ENCODE results near the gene ADGRF5.
"Not testable (repeated sequence)": the region's sequence is repeated elsewhere in the genome, so short reads cannot be mapped to it uniquely, and the experiment has no call there.

Gene ADGRF5

DNA sequence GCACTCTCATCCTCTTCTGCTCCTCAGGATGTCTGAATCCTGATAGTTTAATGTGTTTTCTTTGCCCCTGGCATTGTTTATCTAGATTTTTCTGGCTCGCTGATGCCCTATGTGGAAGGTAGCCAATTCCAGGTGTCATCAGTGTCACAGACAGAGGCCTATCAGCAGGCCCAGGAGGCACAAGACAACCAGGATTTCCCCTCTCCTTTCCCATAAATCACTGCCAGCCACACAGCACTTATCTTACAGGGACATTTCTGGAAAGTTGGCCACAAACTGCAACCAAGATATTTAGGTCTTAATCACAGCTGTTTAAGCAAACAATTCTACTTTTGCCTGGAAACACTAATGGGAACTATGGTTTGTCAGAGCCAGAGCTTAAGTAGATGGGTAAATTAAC, 28.1 kb downstream of the ADGRF5 start:
- no peak for DNase-seq

DNA sequence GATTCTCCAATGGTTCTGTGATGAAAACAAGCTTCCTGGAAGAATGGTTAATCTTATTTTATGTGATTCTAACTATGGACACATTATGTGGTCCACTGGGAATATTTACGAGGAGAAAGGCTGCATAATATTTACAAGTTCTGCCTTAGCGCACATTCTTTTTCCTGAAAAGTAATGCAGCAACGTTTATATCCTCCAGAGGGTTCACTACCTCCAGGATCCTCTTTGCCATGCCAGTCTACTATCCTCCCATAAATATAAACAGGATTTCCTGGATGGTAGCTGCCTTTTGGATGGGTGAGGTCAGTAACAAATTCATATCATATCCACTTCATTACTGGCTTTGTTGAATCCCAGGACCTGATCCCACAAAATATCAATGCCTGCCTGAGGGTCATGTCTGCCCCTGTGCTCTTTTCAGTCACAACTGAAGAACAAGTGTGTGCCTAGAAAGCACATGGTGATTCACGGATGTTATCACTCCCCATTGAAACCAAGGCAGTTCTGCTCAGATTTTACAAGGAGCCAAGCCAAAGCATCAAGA, 30.4 kb downstream of the ADGRF5 start:
- DNase-seq, result no peak

DNA sequence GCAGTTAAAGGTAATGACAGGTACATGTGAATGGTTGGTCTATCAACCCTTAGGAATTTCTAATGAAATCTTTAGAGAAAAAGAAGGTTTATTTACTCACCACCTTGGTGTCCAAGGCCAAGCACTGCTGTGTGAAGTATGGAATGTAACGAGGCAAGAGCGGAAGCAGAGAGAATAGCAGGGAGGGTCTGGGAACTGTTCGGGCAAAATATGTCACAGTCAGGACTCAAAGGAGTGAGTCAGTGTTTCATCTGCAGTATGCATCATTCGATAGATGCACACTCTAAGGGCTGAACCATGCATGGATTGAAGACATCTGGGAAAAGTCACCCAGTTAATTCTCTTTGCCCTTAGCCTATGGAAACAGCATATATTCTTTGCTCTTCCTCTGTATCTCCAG, 33.2 kb downstream of the ADGRF5 start:
- DNase-seq, result no peak

DNA sequence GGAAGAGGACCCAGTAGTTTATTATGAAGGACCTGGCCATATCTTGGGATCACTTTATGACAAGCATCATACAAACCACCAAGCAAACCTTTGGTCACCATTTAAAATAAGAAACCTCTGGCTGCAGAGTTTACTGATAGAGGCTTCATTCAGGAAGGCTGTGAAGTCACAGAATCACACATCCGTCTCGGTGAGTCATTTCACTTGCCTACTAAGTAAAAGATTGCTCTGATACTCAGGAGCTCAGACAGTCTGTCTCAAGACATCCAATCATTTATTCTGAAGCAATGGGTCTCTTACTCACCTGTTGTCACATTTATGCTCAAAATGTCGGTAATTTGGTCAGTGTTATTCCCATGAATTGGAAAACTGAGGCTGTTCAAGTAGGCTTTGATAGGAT, 33.7 kb downstream of the ADGRF5 start:
- no peak for DNase-seq

DNA sequence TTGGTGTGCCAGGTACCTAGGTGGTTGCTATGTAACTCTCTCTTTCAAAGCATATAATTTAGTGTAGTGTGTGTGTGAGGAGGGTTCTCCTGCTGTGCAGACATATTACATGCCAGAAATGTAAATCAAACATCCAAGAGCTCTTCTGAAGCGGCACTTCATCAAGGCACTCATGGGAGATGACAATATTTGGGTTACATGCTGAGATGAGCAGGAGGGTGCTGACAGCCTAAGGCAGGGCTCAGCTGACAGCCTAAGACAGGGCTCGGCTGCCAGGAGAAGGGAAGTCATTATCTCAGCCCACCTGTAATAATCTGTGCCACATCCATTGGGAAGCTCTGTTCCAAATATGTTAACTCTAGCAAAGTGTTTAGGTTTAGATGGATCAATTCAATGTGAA, 39.1 kb downstream of the ADGRF5 start:
- DNase-seq, result no peak

DNA sequence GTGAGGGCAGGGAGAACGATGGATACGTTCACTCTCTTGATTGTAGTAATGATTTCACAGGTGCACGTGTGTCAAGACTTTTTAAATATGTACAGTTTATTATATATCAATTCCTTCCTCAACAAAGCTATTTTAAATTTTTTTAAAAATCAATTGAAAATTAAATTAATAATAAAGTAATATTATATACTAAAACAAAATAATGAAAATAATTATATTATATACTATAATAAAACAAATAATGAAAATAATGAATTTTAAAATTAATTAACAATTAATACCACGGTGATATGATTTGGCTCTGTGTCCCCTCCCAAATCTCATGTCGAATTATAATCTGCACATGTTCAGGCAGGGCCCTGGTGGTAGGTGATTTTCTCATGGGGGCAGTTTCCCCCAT, 42.7 kb downstream of the ADGRF5 start:
- no peak for DNase-seq

DNA sequence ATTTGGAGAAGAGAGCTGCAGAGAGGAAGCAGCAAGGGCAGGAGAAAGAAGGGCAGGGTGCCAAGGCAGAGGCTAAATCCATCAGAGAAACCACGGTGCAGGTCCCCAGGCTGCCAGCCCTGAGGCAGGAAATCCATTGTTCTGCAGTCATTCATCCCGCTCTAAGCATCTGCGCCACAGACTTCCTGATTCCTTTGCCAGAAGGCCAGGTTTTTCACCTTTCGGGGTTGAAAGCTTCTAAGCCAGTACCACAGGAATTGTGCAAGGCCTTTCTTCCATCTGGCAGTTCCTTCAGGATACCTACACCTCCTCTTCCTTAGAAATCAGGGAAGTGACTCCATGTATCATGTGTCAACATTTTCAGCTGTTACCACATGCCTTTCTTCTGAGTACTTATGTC, 45.6 kb downstream of the ADGRF5 start:
- DNase-seq, result no peak

DNA sequence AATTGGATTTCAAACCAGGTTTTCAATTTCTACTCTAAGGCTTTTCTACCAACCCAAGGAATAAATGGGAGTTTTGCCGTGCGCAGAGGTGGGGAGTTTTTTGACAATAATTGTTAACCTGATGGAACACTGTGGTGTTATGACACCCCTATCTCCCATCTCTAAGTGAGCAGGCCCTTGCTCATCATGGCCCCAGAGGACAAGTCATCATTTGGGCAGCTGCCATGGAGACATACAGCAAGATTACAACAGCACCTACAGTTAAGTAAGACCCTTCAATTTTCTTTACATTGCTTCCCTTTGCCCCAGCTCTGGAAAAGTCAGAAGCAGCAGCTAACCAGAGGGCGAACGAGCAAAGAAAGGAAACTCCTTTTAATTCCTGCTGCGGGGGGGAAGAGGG, 54.3 kb downstream of the ADGRF5 start:
- DNase-seq, result no peak

DNA sequence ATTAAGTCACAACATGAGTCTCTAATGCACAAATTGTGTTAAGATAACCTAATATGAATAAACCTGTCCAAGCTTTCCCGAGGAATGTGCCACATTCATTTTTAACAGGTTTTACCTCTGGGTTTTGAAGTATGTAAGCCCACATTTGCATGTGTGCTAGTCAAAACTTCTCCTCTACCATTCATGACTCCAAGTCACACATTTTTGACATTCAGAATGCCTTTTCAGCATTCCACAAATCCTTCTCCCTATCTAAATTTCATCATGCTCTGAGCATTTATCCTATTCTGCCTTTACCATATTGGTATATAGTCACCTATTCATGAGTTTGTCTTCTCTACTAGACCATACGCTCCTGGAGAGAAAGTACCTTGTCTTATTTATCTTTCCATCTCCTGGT, 56.5 kb downstream of the ADGRF5 start:
- no peak for DNase-seq

DNA sequence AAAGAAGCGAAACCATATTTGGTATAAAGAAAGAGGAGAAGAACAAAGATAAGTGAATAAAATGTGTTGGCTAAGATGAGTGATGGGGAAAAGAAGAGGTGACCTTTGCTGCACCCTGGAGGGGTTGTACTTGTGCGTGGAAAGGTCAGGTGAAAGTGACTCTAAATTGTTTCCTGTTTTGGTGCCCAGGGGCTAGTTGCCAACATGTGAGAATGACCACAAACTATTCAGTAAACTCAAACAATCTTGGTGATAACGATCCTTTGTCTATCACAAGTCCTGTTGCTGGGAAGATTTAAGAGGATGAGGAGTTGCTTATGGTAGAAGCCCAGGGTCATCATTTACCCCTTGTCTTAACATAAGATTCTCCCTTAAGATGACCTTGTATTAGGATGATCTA, 57.9 kb downstream of the ADGRF5 start:
- DNase-seq, result no peak

DNA sequence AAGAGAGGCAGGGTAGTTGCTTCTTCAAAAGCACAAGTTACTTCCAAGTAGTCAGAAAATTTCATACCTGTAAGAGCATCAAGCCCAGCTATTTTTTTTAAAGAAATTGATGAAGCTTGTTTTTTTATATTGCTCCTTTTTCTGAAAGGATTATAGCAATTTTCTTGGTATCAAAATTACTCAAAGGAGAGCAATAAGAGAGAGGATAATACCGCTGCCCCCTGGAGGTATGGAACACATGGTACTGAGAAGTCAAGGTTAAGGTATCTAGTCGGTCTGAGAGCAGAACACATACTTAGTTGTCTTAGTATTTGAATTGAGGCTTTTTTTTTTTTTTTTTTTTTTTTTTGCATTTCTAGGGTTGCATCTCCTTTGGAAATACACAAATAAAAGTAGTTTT, 59.4 kb downstream of the ADGRF5 start:
- no peak for DNase-seq

DNA sequence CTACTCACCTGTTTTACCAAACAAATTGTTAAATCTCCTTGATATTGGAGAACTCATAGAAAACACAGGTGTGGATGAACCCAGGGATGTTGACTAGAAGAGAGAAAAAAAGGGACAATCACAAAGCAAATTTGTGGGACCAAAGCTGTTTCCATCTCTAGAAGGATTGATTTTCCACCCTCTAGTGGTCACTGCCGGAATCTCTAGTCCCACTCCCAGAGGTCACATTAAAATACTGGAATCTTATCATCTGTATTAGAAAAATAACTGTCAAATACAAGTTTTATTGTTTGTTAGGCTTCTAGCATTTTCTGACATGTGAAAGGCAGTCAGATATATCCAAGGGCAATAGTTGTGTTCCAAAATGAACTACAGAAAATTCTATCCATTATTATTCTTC, 65.8 kb downstream of the ADGRF5 start:
- peak; percentile 7 for DNase-seq

DNA sequence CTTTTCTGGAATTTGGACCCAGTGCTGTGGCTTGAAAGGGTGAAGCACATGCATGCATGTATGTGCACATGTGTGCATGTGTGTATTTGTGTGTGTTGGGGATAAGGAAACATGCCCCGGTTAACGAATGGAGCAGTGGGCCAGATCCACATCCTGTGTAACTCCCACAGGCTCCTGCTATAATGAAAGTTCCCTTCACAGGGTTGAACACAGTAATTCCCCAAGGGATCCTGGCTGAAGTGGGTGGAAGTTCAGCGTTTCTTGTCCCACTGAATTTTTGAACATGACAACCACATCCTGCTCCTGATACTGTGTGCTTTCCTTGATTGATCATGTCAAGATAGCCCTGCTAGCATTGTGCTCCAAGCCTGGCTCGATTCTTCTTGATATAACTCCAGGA, 70.2 kb downstream of the ADGRF5 start:
- DNase-seq, result not testable (repeated sequence)

DNA sequence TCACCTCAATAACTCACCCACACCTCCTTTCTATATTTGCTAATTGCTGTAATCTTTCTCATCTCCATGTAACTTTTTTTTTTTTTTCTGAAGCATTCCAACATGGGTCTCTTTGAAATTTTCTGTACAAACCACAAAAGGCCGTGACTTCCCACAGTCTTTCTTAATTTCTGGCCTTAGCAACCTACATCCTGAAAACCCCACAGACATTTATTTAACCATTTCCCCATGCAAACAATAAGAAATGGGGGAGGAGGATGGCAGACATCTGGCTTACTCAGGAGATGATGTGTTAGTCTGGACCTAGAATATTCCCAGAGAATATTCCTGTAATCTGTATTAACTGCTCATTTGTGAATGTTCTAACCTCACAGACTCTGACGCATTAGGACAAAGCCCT, 70.9 kb downstream of the ADGRF5 start:
- DNase-seq, result no peak

DNA sequence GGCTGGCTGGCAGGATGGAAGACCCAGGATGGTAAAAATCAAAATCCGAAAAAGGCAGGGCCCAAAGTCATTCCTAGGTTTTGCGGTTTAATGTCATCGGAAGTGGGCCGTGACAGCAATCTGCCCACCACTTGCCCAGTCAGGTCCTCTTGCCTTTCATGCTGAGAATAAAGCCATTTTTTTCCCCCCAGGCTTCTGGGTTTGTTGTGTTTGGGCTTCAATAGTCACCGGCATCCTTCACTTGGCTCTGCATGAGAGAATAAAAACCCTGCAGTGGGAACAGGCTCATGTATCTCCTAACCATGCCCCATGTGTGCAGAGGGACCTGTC, 72.4 kb downstream of the ADGRF5 start:
- DNase-seq, result no peak

DNA sequence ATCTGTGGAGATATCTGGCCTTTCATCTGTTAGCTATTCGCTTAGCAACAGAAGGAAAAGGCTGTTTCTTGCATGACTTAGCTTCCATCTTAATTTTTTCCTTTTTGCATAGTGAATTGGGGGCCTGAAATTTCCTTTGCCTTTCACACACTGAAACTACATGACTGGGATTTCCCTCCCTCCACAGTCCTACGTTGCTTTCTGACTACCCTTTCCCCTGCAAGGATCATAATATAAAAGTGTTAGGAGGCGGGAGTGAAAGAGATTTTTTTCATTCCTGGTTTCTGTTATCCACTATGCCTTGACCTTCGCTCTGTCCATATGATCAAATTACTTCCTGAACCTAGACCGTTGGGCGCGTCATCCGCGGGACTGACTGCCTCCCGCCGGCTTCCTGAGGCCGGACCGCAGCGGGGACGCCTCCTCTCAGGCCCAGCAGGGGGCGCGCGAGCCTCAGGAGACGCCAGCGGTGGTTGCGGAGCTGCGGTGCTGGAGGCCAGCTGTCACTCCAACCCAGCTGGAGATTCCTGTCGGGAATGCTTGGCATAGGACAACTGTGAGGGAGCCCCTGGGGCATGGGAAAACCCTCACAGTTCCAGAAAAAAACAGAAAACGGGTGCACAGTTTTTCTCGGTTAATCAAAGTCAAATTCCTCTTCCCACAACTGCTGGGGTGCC, 72.9 kb downstream of the ADGRF5 start:
- peak; percentile 33 for DNase-seq

DNA sequence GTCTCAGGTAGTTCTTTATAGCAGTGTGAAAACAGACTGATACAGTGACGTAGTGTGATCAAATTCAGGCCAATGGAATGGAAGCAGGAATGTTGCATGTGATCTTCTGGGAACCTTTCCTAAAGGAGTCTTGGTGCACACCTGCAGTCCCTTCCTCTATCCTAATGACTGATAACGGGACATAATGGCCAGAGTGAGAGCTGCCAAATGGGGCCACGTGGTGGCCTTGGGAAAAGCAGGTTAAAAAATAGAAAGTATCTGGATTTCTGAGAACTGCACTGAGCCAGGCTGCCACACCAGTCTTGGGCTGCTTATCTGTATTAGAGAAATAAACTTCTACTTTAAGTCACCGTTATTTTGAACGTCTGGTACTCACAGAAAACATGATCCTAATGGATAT, 76.6 kb downstream of the ADGRF5 start:
- no peak for DNase-seq

DNA sequence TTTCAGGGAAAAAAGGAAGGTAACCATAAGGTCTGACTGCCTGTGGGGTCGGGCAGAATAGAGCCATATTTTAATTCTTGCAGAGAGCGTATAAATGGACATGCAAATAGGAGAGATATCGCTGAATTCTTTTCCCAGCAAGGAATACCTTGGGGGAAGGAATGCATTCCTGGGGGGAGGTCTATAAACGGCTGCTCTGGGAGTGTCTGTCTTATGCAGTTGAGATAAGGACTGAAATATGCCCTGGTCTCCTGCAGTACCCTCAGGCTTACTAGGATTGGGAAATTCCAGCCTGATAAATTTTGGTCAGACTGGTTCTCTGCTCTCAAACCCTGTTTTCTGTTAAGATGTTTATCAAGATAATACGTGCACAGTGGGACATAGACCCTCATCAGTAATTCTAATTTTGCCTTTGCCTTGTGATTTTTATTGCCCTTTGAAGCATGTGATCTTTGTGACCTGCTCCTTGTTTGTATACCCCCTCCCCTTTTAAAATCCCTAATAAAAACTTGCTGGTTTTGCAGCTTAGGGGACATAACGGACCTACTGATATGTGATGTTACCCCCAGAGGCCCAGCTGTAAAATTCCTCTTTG, 79.4 kb downstream of the ADGRF5 start:
- not testable (repeated sequence) for DNase-seq

DNA sequence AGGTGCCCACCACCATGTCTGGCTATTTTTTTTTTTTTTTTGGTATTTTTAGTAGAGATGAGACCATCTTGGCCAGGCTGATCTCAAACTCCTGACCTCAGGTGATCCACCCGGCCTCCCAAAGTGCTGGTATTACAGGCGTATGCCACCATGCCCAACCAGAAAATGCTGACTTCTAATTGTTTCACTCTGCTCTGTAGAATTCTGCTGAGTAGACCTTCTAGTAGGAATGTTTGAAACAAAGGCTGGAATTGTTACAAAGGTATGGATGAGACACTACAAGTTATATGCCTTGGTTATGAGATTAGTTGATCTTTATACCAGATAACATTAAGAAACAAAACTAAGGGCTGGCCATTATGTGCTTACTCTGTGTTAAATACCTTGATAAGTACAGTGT, 83.7 kb downstream of the ADGRF5 start:
- DNase-seq, result no peak

DNA sequence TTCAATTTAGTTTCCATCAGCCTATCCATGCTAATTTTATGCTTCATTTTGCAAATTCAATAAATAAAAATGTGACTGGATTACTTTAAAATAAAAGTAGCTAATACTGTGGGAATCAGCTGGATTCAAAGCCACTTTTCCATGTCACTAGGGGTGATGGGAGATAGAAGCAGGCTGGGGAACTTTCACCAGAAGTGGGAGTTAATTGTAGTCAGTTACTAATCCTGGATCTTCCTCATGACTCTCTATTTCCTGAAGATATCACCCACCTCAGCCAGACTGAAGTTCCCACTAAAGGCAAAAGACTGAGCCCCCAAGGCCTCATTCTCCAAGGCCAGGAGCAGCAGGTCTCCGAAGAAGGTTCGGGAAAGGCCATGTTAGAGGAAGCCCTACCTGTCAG, 86.7 kb downstream of the ADGRF5 start:
- not testable (repeated sequence) for DNase-seq

DNA sequence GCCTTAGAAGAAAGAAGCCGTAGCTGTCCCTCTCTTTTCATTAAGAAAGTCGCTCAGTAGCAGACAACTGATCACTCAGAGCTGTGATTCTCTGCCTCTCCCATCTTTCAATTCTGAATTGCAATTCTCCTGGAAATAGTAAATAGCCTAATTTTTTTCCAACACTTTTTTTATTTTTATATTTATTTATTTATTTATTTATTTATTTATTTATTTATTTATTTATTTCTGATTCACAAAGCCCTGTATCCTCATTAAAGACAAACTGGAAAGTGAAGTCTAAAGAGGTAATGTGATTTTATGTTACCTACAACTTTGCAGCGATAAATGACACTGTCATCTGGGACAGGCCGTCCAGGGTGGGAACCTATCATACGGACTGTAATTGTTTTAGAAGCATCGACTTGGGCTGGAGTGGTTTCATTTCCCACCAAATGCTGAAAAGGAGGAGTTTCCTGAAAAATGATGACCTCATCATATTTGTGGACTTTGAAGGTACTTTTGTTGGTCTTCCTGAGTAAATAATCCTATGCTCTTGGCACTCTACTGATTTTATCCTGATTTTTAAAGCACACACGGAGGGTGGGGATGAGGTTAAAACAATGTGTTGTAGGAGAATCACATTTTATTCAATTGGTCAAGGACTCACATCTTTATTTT, 87.4 kb downstream of the ADGRF5 start:
- not testable (repeated sequence) for DNase-seq

DNA sequence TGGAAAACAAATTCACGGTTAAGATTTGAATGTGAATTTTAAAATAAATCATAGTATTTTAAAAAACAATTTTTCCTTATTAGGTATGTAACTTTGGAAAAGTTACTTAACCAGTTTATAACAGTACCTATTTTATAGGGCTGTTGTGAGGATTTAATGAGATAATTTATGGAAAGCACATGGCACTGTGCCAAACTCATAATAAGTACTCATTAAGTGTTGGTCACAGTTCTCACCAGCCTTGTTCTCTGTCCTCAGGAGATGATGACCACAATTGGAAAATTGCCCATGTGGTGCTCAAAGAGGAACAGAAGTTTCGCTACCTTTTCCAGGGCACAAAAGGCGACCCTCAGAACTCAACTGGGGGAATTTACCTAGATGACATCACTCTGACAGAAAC, 88.9 kb downstream of the ADGRF5 start:
- no peak for DNase-seq

DNA sequence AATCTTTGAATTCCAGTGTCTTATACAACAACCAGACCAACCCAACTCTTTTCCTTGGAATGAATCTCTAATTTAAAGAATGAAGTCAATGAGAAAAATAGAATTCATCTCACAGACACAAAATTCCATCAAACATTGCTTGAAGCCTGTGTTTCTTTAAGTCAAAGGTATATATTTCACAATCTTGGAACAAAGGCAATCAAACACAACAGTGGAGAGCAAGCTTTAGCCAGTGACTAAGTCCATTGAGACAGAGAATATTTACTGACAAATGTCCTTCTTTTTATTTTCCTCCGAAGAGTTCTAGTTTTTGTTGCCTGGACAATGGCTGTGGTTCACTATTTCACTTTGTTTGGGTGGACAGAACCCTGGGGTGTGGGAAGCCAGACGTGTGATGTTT, 92.8 kb downstream of the ADGRF5 start:
- no peak for DNase-seq

DNA sequence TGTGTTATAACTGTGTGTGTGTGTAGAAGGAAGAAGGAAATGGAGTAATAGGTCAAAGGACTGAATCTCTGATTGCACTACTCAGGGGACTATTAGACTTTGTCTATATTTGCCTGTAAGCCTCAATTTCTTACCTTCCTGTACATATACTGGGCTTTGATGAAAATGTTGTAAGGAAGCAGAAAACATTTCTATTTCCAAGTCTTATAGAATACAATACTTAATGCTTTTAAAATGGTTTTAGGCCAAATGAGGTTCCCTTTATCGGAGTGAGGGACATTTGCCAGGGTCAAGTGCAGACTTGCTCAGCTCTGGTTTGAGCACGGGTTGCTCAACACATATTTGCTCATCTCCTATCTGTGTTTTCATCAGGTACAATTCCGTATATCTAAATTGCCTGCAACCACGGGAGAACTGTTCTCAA, 100.3 kb downstream of the ADGRF5 start:
- no peak for DNase-seq

DNA sequence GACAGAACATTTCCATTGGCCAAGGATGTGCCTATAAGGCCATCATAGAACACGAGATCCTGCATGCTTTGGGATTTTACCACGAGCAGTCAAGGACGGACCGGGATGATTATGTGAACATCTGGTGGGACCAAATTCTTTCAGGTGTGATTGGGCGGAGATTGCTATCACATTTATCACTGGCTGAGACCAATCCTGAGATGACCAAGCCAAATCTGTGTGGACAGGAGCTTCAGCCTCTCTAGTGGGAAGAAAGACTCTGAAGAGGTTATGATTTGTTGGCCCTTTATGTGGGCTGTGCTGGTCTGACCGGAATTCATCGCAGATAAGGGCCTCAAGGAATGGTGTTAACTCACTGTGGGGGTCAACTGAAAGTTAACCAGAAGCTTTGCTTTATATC, 102.2 kb downstream of the ADGRF5 start:
- DNase-seq, result no peak

Data from CD4-positive, alpha-beta T cell treated with Interleukin-17A for 1 hour (primary cell).